AG09319 (cell line): ENCODE data around the gene ALOX5AP.
A peak's percentile ranks its signal among the peaks of the same experiment; 100 is the strongest.

Experiments
- DNase-seq: peaks from one replicate; pipeline ENCODE4 v3.0.0-alpha.2; 2010; ENCODE audit warnings: low read depth; ENCODE audit errors: extremely low read depth
- TF ChIP-seq, protein P1 (sequence below): IDR thresholded peaks from 2 replicates; pipeline ENCODE4 v1.5.1; 2011; ENCODE audit warnings: low read depth, mild to moderate bottlenecking, inconsistent platforms, low read length, moderate library complexity

ALOX5AP gene

DNA sequence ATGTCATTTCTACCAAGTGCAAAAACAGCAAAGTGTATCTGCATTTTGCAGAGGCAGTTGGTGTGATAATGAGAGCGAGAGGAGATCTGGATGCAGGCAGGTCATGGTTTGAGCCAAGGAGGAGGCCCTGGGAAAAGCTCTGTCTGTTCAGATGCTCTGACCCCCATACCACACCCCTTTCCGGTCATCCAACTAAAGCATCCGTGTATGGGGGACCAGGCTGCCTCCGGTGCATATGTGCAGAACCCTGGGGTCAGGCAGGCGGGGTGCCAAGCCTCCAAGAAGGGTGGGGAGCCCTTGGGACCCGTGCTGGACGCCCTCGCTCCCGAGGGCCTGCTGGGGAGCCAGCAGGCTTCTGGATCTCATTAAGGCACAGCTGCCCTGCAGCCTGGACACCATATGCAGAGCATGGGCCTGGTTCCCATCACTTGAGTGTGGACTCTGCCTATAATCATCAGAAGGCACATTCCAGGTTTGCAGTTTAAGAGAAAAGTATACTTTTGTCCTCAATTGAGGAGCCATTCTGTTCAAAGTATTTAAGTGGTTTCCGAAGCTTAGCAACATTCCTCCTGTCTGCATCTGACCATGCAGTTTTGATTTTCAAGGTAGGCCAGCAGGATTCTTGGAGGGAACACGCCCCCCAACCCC lies 56.1 kb downstream of the ALOX5AP start:
- DNase-seq: peak; percentile 74
- TF ChIP-seq, protein P1, sequence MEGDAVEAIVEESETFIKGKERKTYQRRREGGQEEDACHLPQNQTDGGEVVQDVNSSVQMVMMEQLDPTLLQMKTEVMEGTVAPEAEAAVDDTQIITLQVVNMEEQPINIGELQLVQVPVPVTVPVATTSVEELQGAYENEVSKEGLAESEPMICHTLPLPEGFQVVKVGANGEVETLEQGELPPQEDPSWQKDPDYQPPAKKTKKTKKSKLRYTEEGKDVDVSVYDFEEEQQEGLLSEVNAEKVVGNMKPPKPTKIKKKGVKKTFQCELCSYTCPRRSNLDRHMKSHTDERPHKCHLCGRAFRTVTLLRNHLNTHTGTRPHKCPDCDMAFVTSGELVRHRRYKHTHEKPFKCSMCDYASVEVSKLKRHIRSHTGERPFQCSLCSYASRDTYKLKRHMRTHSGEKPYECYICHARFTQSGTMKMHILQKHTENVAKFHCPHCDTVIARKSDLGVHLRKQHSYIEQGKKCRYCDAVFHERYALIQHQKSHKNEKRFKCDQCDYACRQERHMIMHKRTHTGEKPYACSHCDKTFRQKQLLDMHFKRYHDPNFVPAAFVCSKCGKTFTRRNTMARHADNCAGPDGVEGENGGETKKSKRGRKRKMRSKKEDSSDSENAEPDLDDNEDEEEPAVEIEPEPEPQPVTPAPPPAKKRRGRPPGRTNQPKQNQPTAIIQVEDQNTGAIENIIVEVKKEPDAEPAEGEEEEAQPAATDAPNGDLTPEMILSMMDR: no peak

DNA sequence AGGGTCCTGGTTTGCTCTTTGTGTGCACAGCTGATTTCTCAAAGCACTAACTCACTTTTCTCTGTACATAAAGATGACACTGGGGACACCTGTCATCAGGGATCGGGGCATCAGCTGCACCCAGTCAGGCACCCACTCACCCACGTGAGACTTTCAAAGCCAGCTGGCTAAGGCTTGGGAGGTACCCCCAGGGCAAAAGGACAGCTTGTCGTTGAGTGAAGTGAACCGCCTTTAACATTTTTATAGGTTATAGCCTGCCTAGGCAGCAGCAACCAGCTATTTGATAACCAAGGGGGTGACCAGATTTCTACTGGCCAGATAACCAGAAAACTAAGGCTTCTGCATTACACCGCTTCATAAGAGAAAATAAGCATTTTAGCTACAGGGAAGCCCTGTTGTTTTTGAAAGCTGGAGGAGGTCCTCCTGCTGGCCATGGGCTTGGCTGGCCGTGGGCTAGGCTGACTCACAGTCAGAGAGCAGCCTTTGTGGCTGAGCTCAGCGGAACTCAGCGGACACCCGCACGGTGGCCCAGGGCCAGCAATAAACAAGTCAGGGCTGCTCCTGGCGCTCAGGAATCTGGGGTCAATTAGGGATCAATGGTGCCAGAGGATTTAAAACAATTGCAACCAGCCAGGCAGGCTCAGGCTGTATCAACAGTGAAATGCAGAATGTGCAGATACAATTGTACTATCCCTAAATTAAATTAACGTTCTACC lies 57.1 kb downstream of the ALOX5AP start:
- DNase-seq: peak; percentile 95
- TF ChIP-seq, protein P1: peak; percentile 62

DNA sequence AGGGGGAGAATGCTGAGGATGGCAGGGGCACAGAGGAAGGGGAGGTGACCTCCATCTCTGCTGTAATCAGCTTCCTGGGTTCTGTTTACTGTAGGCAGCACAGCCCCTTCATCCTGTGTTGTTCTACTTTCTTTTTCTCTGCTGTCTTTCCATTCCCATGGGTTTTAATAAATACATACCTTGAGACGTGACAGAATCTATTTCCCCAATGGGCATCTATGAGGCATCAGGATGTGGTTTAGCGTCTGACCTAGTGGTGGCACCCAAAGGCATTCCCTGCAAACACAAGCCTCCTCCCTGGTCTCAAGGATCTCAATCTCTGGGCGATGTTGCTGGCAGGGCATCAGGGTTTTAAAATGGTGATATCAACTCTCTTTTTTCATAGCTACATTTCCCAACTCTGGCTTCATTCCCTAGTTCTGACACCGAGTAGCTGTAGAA lies 60.8 kb downstream of the ALOX5AP start:
- TF ChIP-seq, protein P1: no peak; the same call in none of the 2 replicates
- peak; percentile 8 for DNase-seq

DNA sequence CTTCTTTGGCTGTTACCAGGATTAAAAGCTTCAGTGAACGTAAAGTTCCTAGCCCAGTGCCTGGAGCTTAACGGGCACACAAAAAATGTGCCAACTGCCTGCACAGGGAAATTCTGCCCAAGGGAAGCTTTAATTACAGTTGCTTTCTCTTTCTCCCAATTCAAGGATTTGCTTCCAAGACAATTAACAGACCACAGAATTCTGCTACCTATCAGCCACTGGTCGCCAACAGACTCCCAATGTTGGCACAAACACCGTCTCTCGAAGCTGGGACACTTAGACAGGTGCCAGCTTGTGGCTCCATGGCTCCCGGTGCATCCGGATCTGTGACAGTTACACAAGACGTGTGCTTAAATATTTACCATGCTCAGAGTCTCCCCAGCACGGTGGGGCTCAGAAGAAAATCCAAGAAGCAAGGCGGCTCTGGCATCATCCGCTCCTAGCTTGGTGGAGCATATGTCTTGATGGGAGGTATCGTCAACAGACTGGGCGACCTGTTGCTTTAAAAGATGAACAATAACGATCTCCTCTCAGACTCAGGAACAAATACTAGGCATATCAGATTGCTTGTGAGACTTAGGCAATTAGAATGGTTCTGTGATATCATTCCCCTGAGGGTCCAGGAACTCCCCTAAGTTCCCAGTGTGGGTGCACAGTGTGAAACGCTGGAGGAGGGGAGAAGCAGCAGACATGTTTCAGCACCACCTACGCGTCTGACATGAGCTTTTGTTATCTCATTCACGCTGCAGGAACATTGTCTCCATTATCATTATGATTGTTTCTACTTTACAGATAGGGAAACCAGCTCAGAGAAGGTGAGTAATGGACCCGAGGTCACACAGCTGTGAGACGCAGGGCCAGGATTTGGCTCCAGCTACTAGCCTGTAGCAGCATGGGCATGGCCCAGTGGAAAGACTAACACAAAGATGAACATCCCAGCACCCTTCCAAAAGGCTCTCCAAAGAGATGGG lies 61.6 kb downstream of the ALOX5AP start:
- TF ChIP-seq, protein P1: no peak
- DNase-seq: no peak

DNA sequence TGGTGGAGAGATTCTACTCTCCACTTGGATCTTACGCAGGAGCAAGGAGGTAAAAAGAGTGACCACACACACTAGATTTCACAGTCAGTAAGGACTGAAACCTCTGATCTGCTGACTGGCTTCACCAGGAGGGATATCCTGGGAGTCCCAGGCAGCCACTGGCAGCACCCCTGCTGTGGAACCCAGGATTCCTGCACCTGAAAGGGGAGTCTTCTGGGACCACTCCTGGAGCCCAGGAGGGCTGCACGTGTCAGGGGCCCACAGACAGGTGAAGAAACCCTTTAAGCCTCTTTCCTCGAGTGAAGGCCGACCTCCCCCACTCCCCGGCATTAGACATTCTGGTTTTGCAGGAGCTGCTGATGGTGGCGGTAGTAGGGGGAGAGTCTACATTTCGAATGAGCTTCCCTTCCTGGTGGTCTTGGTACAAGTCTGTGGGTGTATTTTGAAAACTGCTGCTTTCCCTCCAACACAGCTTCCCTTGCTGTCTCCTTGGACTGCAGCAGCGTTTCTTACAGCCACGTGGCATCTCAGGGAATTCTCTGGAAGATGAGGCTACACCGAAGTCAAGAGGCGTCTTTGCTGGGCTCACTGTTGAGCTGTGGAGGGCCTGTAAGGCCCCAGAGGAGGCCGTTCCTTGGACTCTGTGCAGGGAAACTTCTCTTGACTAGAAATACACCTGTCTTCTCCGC lies 62.6 kb downstream of the ALOX5AP start:
- no peak for DNase-seq
- TF ChIP-seq, protein P1: no peak

DNA sequence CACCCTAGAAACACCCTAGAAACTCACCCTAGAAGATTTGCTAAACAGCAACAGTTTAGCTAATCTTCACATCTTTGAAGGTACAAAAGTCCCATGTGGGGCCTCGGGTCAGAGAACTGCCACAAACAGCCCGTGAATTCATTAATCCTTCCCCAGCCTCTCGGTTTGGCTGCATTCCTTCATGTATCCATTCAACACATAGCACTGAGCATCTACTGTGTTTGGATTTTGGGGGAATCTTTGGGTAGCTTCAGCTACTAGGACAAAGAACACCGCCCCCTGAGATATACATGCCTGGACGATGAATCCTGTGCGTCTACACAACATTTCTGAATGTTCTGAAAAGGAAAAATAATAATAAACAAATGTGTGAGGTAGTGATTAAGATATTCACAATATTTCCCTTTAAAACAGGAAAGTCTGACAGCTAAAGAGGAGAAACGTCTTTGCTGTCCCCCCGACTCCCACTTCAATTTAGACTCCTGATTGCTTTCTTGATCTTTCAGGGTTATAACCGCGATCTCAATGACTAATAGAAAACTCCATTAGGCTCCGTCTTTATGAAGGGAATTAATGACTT lies 63.5 kb downstream of the ALOX5AP start:
- DNase-seq: no peak
- TF ChIP-seq, protein P1: no peak
